Loucy (cell line): Measurements from ENCODE around the gene KLHL41.
A peak's percentile ranks its signal among the peaks of the same experiment; 100 is the strongest.

ENCODE experiments used
- H2AFZ ChIP-seq: fragments of 200-600 bp; sonication (generic); 2 replicates; pipeline ENCODE4 v1.6.0; 2016; ENCODE audit warnings: antibody characterized with exemption, mild to moderate bottlenecking, low read length, moderate library complexity
- H3F3A ChIP-seq: fragments of 200-600 bp; 2 replicates; pipeline ENCODE4 v1.6.0; 2016; ENCODE audit warnings: antibody characterized with exemption, low read depth, mild to moderate bottlenecking
- H3K27me3 ChIP-seq: fragments of 200-600 bp; sonication (generic); 2 replicates; pipeline ENCODE4 v1.6.1; 2014; ENCODE audit warnings: low read length, mild to moderate bottlenecking; ENCODE audit not compliant: insufficient read depth, poor library complexity, severe bottlenecking
- H3K36me3 ChIP-seq: fragments of 200-600 bp; sonication (generic); 2 replicates; pipeline ENCODE4 v1.6.1; 2016; ENCODE audit warnings: low read length; ENCODE audit not compliant: insufficient read depth
- H3K4me1 ChIP-seq: fragments of 200-600 bp; sonication (generic); 2 replicates; pipeline ENCODE4 v1.5.1; 2014; ENCODE audit warnings: low read length, mild to moderate bottlenecking; ENCODE audit not compliant: insufficient read depth, poor library complexity, severe bottlenecking
- H3K4me2 ChIP-seq: fragments of 200-600 bp; sonication (generic); 2 replicates; pipeline ENCODE4 v1.6.0; 2014; ENCODE audit warnings: antibody characterized with exemption, low read length, low read depth, mild to moderate bottlenecking; ENCODE audit not compliant: poor library complexity, severe bottlenecking
- H3K4me3 ChIP-seq: fragments of 200-600 bp; sonication (generic); 2 replicates; pipeline ENCODE4 v1.5.1; 2014; ENCODE audit warnings: low read length, mild to moderate bottlenecking, mixed read lengths; ENCODE audit not compliant: poor library complexity, severe bottlenecking
- H3K79me2 ChIP-seq: fragments of 200-600 bp; sonication (generic); 2 replicates; pipeline ENCODE4 v1.6.1; 2014; ENCODE audit warnings: low read length; ENCODE audit not compliant: insufficient read depth
- H3K9ac ChIP-seq: fragments of 200-600 bp; sonication (generic); 2 replicates; pipeline ENCODE4 v1.6.0; 2014; ENCODE audit warnings: mild to moderate bottlenecking, low read depth, low read length, moderate library complexity; ENCODE audit not compliant: poor library complexity, severe bottlenecking
- H3K9me2 ChIP-seq: fragments of 200-600 bp; sonication (generic); replicated peaks from 2 replicates; pipeline ENCODE4 v1.6.1; 2016; ENCODE audit warnings: low read depth, low read length, mixed read lengths
- H3K9me3 ChIP-seq: fragments of 200-600 bp; sonication (generic); 2 replicates; pipeline ENCODE4 v1.6.1; 2014; ENCODE audit warnings: mild to moderate bottlenecking, antibody characterized with exemption, low read length, low read depth; ENCODE audit not compliant: insufficient read depth
- H4K20me1 ChIP-seq: fragments of 200-600 bp; sonication (generic); 2 replicates; pipeline ENCODE4 v1.6.0; 2014; ENCODE audit warnings: antibody characterized with exemption, low read length, mild to moderate bottlenecking; ENCODE audit not compliant: insufficient read depth, poor library complexity, severe bottlenecking
- EZH2phosphoT487 ChIP-seq: fragments of 200-600 bp; IDR thresholded peaks from 2 replicates; pipeline ENCODE4 v1.6.1; 2018; ENCODE audit warnings: antibody characterized with exemption, mild to moderate bottlenecking, moderate library complexity, borderline replicate concordance
- TF ChIP-seq, protein P1 (sequence below): fragments of 200-600 bp; sonication (generic); conservative IDR thresholded peaks from 2 replicates; pipeline ENCODE4 v1.5.1; 2014; ENCODE audit warnings: mild to moderate bottlenecking, antibody characterized with exemption, low read length

Gene KLHL41

DNA sequence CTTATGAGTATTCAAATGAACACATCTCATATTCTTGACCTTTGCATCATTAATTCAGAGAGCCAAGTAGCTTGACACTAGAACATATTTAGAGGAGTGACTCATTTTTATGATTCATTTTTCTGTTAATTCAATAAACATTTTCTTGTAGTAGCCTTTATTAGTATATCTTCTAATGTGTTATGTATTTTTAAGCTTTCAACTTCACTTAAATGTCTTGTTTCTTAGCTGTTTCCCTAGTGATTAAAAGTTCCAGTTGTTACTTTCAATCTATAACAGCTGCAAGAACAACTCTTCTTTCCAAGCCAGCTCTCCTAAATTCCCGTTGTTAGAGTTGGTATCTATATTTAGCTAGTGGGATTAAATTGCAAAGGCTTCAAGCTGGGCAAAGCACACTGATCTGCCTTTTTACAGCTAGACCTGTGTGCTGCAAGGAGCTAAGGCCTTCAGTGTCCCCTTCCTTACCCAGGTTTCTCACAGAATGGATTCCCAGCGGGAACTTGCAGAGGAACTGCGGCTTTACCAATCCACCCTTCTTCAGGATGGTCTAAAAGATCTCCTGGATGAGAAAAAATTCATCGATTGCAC is at the start of gene KLHL41:
TSS of gene KLHL41 (plus strand) at position 405 of the 588 bp plus-strand sequence. CDS start at position 482, 77 bp downstream.
- Histone ChIP-seq H3K4me3 (no peak within 1 kb of the TSS), H3K27me3 (no peaks in the 10 kb centered on the region), H2AFZ (no peak within 1 kb of the TSS), H3K9me3 (no peaks in the 10 kb centered on the region), H3K4me1 (peaks cover 4% of the 10 kb centered on the region), H4K20me1 (no peaks in the 10 kb centered on the region), H3K9ac (no peak within 1 kb of the TSS), H3K79me2 (no peaks in the 10 kb centered on the region), H3K4me2 (no peak within 1 kb of the TSS), H3K36me3 (no peaks in the 10 kb centered on the region), H3K9me2 (no peaks in the 10 kb centered on the region), H3F3A (no peaks in the 10 kb centered on the region)
- TF ChIP-seq, protein P1, sequence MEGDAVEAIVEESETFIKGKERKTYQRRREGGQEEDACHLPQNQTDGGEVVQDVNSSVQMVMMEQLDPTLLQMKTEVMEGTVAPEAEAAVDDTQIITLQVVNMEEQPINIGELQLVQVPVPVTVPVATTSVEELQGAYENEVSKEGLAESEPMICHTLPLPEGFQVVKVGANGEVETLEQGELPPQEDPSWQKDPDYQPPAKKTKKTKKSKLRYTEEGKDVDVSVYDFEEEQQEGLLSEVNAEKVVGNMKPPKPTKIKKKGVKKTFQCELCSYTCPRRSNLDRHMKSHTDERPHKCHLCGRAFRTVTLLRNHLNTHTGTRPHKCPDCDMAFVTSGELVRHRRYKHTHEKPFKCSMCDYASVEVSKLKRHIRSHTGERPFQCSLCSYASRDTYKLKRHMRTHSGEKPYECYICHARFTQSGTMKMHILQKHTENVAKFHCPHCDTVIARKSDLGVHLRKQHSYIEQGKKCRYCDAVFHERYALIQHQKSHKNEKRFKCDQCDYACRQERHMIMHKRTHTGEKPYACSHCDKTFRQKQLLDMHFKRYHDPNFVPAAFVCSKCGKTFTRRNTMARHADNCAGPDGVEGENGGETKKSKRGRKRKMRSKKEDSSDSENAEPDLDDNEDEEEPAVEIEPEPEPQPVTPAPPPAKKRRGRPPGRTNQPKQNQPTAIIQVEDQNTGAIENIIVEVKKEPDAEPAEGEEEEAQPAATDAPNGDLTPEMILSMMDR: no peak
- no peak for TF ChIP-seq EZH2phosphoT487

- Histone ChIP-seq H3K9me2 (no peaks in the 10 kb centered on the region), H4K20me1 (no peaks in the 10 kb centered on the region), H3K4me2 (no peak overlapping the region), H3K36me3 (no peaks in the 10 kb centered on the region), H3F3A (peaks cover 6% of the 10 kb centered on the region; the same call in 1 of the 2 replicates), H3K9me3 (no peaks in the 10 kb centered on the region), H3K4me3 (no peak overlapping the region), H3K9ac (no peak overlapping the region), H3K79me2 (no peaks in the 10 kb centered on the region), H3K27me3 (no peaks in the 10 kb centered on the region), H3K4me1 (no peaks in the 10 kb centered on the region), H2AFZ (peak overlapping the region; percentile 2)
- TF ChIP-seq, protein P1: no peak
- no peak for TF ChIP-seq EZH2phosphoT487
Measured at GRCh38 chr2:169461143-169461542, 48.4 kb upstream of the KLHL41 start.

GRCh38 chr2:169462896-169463695 is 46.4 kb upstream of the KLHL41 start:
- no peaks in the 10 kb centered on the region for H3K27me3 ChIP-seq
- TF ChIP-seq, protein P1: no peak
- no peak for TF ChIP-seq EZH2phosphoT487
- no peak overlapping the region for H2AFZ ChIP-seq
- H3K9ac ChIP-seq: no peak overlapping the region
- no peak overlapping the region for H3K4me3 ChIP-seq
- no peak overlapping the region for H3K4me2 ChIP-seq
- no peaks in the 10 kb centered on the region for H4K20me1 ChIP-seq
- no peaks in the 10 kb centered on the region for H3K4me1 ChIP-seq
- no peaks in the 10 kb centered on the region for H3K79me2 ChIP-seq
- H3K9me3 ChIP-seq: no peaks in the 10 kb centered on the region
- H3K36me3 ChIP-seq: no peaks in the 10 kb centered on the region
- no peaks in the 10 kb centered on the region for H3K9me2 ChIP-seq
- peaks cover 6% of the 10 kb centered on the region; the same call in 1 of the 2 replicates for H3F3A ChIP-seq
